Activated effector memory CD4-positive, alpha-beta T cell treated with anti-CD3 and anti-CD28 coated beads, Interleukin-2, amount 50 U/mL, for 16 hours (primary cell): ENCODE results near the gene LNP1.

Experiments used
- DNase-seq: peaks from one replicate; pipeline ENCODE4 v3.0.0-alpha.2; 2020

LNP1 gene

DNA sequence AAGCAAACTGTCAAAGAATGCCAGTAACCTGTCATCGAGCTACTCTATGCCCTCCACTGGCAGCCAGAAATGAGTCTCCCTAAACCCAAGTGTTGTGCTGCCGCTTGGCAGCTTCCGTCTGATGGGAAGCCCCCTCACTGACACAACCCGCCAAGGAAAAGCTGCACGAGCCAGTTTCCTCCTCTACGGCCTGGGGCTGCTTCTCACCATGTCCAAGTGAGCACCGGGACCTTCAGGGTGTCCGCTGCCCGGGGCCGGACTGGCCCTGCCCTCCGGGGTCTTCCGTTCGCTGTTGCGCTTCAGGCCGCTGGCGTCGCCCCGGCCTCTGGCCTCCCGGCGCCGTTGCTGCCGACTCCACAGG is 940 bp upstream of the LNP1 start:
- DNase-seq, result peak; percentile 80

DNA sequence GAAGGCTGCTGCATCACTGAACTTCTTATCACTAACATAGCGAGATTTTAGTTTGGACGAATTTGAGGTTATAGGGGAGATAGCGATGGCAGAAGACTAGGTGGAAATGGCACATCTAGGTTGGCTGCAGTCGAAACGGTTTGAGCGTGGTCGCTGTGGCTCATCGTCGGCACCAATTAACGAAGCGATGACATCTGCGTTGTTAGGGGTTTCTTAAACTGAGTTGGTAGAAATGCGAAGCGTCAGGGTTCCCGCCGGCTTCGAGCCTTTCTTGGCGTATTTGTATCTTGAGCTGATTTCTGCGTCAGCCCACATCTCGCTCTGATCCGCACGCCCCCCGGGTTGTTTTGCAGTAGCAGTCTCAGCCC is 319 bp downstream of the LNP1 start:
- peak; percentile 81 for DNase-seq

DNA sequence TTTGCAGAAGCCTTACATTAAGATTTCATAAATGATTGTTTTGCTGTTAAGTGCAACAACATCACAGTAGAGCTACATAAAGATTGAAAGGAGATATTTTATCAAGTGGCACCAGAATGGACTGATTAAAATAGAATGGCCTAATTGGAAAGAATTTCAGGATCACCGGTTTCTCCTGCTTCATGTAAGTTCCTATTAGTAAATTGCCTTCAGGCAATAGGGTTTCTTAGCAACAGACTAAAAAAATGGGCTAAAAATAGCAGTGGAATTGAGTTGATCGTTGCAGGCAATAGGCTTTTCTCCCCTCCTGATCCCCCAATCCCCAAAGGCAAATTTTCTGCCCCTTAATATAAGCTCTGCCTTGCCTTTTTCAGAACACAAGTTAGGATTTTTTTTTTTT is 917 bp downstream of the LNP1 start:
- no peak for DNase-seq

DNA sequence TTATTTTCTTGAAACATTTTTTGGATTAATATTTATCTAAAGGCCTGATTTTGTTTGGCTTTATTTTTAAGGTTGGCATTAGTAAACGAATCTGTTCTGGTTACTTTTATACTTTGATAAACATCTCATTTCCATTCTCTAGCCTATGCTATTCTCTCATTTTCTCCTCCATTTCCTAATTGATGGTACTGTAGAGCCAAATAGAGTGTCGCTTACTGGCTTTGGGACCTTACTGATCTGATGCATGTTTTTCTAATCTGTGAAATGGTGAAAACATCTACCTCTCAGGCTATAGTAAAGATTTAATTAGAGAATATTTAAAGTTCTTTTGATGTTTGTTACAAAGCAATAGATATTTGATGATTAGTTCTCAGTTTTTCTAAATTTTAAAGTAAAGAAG is 1.6 kb downstream of the LNP1 start:
- DNase-seq, result no peak

DNA sequence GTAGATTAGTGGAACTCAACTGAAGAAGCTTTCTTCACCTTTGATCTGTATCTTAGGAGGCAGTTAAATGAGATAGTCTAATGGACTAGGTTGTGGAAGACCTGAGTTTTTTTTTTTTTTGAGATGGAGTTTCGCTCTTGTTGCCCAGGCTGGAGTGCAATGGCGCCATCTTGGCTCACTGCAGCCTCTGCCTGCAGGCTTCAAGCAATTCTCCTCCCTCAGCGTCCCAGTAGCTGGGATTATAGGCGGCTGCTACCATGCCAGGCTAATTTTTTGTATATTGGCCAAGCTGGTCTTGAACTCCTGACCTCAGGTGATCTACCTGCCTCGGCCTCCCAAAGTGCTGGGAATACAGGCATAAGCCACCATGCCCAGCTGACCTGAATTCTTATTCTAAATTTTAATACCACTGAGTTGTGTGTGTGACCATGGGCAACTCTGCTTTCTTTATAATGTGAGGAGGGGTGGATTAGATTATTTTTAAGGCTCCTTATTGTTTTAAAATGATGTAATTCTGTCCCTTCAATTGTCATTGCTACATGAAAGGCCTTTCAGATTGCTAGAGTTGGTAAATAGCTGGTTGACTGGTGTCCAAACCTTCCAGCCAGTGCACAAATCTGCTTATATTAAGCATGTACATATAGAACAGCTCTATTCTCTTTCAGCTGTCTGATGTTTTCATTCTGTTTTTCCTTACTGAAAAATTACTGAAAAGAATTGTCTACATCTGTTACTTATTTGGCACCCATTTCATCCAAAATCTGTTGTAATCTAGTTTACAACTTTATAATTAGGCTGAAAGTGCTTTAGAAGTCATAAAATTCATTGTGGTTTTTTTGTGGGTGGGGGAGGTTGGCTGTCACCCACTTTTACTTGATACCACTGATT is 2.3 kb downstream of the LNP1 start:
- DNase-seq, result no peak

DNA sequence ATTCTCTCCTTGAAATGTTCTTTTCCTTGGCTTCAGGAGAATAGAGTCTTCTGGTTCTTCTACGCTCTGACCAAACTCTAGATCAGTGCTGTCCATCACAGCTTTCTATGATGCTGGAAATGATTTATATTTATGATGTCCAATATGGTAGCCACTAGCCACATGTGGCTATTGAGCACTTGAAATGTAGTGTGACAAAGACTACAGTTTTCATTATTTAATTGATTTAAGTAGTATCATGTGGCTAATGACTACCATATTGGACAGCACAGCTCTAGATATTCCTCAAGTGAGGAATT is 2.9 kb downstream of the LNP1 start:
- DNase-seq, result no peak

DNA sequence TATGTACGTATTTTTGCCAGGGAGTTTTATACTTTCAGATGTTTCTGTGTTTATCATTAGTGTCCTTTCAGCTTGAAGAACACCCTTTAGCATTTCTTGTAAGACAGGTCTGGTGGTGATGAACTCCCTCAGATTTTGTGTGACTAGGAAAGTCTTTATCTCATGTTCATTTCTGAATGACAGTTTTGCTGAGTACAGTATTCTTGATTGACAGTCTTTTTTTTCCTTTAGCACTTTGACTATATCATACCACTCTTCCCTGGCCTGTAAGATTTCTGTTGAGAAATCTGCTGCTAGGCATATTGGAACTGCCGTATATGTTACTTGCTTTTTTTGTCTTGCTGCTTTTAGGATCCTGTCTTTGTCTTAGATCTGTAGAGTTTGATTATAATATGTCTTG is 5.8 kb downstream of the LNP1 start:
- no peak for DNase-seq

DNA sequence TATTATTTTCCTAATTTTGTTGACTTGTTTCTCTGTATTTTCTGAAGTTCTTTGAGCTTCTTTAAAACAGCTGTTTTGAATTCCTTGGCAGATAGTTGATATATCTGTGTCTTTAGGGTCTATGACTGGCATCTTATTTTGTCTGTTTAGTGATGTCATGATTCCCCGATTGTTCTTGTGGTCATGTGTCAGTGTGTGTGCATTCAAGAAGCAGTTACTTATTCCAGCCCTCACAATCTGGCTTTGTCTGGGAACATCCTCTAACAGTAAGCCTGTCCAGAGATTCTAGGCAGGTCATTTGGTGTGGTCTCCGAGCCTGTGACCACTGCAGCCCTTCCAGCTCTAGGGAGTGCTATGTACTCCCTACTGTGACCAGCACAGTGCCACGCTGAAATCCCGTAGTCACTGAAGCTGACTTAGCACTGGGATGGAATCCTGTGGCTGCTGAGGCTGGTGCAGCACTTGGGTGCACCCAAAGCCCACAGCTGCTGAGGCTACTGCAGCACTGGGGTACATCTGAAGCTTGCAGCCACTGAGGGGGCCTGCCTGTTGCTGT is 6.7 kb downstream of the LNP1 start:
- no peak for DNase-seq

DNA sequence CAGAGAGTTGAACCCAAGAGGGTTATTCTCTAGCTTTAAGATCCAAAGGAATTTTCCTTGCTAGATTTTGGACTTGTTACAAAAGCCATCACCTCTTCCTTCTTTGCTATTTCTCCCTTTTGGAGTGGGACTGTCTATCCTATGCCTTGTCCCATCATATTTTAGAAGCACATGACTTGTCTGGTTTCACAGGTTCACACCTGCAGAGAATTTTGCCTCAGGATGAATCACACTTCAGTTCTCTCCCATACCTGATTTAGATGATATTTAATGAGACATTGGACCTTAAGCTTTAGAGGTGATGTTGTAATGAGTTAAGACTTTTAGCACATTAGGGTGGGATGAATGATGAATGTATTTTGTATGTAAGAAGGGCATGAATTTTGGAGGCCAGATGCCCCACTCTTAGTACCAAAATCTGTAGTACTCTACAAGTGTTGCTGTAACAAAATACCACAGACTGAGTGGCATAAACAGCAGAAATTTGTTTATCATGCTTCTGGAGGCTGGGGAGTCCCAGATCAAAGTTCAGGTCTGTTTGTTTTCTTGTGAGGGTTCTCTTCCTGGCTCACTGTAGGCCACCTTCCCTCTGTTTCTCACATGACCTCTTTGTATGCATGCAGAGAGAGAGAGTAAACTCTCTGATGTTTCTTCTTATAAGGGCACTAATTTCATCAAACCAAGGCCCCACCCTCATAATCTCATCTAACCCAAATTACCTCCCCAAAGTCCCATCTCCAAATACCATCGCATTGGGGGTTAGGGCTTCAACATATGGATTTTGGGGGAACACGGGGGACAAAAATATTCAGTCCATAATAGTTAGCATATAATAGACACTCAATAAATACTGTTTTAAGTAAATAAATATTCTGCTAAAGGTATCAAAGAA is 10.0 kb downstream of the LNP1 start:
- no peak for DNase-seq

DNA sequence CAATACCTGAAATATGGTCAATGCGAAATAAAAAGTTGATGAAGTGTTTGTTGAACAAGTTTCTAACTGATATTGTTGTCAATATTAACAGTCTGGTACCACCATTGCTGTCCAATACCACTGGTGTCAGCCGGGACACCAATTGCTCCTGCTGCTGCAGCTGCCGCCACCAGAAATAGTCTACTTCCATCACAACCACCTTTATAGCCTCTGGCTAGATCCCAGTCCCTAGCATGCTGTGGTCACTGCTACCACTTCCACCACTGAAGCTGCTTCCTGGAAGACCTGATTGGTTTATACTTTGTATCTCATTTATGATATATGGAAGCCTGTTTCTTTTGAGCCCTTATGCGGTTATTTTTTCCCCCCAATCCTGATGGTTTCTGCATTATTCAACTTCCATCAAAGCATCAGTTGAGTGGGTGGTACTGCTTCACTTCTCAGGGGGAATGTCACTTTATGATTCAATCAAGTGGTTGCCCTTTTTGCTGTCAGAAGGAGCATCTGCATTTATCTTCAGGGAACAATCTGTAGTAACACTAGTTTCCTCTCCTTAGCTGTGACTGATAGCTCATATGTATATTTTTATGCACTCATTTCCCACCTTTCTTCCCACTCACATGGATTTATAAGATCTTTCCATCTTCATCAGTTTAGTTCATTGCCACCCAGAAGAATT is 11.7 kb downstream of the LNP1 start:
- DNase-seq, result no peak

DNA sequence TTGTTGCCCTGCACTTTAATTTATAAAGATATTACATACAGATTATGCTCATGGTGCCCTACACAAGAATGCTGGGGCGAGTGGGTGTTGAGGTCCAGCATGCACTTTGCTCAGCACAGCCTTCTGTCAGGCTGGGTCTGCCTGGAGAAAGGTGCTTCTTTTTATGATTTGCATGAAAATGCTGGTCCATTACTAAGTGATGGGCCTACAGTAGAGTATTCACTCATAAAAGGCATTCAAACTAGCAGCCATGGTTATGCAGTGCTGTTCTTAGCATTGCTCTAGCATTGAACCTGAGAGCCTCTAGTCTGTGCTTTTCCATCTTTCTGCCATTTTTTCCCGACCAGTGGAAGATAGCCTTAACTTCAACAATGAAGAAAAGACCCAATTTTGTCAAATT is 12.3 kb downstream of the LNP1 start:
- DNase-seq, result no peak

DNA sequence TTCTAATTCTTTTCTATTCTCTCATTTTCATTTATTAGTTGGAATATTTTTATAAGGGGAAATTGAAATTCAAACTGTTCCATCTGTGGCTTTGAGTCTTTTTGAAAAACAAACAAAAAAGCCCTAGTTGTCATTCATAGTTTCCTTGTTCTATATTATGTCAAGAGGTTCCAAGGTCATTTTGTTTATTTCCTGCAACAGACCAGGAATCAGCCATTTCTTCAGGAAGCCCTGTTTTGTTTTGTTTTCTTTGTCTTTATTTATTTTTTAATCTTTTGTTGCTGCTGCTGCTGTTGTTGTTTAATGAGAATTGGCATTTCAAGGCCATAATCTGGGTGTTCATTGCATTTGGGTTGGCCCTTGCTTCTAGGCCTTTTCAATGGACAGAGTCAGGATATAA is 14.8 kb downstream of the LNP1 start:
- no peak for DNase-seq

DNA sequence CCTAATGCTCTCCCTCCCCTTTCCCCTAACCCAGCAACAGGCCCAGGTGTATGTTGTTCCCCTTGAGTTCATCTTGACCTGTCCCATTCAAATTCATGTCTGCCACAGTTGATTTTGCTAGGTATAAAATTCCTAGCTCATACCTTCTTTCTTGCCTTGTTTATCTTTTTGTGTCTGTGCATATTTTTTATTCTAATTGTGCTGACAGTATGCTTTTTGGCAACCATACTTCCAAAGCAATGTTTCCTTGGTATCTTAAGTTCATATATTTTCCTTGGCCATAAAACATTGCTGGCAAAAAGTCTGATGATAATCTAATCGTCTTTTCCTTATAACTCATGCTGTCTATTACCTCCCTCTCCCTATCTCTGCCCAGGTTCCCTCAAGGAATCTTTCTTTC is 15.5 kb downstream of the LNP1 start:
- no peak for DNase-seq

DNA sequence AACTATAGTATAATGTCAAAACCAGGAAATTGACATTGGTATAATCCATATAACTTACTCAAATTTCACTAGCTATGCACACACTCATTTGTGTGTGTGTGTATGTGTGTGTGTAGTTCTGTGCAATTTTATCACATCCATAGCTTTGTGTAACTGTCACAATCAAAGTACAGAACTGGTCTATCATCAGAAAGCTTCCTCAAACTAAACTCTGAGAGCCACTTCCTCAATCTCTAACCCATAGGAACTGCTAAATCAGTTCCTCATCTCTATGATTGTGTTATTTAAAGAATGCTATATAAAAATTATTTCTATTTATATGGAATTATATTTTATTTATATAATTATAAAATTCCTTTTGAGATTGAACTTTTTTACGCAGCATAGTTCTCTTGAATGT is 18.1 kb downstream of the LNP1 start:
- DNase-seq, result no peak

DNA sequence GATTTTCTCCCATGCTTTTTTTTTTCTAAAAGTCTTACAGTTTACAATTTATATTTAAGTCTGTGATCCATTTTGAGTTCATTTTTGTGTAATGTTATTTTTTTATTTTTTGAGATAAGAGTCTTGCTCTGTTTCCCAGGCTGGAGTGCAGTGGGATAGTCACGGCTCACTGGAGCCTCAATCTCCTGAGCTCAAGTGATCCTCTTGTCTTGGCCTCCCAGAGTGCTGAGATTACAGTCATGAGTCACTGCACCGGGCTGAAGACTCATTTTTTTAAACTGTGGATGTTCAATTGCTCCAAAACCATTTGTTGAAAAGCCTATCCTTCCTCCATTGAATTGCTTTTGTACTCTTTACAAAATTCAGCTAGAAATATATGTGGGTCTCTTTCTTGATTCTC is 19.5 kb downstream of the LNP1 start:
- DNase-seq, result no peak

DNA sequence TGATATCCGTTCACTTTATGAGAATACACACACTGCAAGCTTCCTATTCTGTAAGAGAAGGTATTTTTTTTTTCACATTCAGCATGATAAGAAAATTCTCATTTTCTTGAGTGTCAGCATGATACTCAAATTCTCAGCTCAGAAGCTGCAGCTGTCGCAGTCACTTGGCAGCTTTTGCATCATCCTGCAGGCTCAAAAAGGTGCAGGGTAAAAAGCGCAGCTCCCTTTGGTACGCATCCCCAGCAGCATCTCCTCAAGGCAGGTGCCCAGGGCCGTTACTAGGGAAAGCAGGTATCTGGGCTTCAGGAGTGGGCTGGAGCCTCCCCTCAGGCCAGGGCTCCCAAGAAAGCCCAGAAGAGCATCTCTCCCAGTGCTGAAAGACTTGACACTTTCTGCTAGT is 22.3 kb downstream of the LNP1 start:
- DNase-seq, result no peak

DNA sequence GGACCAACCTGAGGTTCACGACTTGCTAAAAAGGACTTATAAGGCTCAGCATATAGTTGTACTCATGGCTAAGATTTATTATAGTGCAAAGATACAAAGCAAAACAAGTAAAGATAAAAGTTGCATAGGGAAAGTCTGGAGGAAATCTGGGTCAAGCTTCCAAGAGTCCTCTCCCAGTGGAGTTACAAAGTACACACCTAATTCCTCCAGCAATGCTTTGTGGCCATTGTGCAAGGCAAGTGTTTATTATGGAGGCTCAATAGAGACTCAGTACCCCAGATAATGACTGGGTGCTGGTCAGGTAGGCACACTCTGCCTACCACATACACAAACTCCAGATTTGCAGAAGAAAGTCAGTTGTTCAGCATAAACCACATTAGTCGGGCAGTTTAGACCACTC is 22.9 kb downstream of the LNP1 start:
- DNase-seq, result no peak

DNA sequence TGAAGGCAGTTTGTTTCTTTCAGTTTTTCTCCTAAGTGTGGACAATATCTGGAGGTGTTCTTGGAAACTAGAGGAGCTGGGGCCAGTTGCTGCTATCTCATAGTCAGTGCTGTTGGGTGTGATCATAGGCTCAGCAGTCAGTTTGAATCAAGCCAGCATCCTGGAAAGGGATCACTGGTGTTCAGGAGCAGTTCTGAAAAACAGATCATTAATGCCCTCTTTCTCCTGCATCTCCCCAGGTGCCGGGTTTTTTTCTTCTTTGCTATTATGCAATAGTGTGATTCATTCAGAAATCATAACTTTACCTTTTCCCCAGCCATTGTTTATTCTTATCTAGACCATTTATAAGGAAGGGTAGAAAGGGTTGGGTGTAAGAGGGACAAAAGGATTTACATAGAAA is 24.0 kb downstream of the LNP1 start:
- DNase-seq, result no peak

DNA sequence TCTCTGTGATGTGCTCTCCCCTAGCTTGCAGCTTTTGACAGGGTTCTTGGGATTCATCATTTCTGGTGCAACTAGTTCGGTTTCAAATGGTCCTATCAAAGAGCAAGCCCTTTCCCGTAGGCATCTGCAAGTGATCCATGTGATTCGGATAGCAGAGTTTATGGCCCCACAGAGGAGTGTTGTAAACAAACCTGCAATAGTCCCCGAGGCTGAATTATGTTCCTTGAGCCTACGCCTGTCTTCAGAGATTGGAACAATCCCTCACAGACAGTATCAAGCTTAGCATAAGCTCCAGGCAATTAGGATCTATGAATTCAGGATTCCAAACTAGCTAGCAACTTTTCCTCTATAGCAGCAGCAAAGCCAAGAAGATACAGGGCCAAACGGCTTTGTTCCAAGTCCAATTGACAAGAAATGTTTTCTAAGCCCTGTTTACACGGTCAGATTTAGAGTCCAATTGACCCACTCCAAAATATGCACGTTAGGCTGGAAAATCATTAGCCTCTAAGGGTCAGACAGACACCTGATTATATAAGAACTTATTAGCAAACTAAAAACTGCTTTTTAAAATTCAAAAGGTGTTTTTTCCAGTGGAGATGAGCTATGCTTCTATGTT is 24.8 kb downstream of the LNP1 start:
- no peak for DNase-seq

DNA sequence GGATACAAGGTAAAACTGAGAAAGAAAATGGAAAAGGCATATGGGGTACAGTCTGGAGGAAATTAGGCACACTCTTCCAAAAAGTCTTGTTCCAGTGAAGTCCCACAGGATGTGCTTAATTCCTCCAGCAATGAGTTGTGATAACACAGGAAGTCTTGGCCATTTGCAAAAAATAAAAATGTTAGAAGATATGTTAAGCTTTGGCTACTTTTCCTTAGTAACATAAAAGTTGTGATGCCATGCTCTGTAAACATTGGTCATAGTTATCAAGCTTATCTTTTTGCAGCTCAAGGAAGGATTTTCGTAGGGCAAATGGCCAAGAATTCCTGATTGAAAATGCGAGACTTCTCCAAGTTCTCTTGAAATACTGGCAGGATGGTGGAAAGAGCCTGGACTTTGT is 26.4 kb downstream of the LNP1 start:
- DNase-seq, result no peak

DNA sequence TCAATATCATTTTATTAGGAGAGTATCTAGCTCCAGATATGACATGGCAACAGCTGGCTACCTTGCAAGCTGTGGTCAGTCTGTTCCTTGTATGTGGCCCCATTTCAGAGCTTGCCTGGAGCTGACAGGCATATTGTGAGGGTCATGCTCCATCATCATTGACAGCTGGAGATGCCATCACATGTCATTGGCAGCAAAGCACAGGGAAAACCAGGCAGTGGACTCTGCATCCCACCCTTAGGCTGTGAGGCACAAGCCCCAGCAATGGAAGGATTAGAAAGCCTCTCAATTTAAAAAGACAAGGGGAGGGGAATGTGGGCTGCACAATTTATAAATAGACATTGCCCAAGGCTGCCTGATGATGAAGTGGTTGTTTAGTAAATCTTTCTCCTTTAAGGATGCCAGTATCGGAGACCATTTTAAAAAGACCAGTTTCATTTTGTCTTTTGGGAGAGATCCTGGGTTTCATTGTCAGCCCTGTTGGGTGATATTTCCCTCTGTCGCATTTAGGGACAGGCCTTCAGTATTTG is 27.9 kb downstream of the LNP1 start:
- DNase-seq, result no peak

DNA sequence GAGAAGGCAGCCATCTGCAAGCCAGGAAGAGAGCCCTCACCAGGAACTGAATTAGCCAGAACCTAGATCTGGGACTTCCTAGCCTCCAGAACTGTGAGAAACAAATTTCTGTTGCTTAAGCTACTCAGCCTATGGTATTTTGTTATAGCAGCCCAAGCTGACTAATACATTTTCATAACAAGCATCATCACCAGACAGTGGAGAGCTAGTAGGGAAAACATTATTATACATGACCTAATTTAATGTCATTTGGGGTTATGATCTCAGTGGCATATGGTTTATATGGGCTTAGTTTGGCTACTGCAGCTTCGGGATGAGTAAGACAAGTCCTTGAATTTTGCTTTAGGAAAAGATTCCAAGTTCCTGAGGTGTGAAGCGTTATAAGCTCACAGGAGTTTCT is 35.6 kb downstream of the LNP1 start:
- DNase-seq, result no peak
